ENCODE measurements around the gene FOXD1.

FOXD1 gene

DNA sequence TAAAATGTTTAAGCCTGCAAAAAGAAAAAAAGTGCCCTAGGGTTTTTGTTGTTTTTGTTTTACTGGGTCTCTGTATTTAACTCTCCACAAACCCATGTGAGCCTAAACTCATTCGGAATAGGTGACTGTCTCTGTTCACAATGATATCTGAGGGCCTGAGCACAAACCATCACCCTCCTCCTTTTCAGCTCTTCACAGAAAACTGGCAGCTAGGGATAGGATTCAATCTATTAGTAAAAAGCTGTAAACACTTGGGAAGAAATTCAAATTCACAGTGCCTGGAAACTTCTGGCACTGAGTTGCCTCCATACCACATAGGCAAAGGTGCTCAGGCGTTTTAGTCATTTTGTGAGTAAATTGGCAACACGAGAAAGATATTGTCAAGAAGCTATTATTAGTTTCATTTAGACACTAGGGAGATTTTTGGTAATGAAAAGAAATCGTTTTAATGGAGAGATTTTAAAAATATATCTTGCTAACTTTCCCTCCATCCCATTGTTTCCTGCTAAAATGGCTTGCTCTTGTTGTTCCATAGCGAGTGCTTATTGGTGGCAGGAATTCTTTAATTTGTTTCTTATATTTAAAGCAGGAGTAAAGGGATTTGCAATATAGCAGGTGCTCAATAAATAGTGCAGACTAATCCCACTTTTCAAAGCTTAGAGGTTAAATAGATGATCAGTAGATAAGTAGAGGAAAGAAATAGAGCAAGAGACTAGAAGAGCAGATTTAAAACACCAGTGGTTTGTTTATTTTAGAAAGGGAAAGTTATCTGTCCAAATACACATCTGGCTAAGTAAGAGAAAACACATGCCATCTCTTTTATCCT lies 9.7 kb downstream of the FOXD1 start:
- no peak for DNase-seq

DNA sequence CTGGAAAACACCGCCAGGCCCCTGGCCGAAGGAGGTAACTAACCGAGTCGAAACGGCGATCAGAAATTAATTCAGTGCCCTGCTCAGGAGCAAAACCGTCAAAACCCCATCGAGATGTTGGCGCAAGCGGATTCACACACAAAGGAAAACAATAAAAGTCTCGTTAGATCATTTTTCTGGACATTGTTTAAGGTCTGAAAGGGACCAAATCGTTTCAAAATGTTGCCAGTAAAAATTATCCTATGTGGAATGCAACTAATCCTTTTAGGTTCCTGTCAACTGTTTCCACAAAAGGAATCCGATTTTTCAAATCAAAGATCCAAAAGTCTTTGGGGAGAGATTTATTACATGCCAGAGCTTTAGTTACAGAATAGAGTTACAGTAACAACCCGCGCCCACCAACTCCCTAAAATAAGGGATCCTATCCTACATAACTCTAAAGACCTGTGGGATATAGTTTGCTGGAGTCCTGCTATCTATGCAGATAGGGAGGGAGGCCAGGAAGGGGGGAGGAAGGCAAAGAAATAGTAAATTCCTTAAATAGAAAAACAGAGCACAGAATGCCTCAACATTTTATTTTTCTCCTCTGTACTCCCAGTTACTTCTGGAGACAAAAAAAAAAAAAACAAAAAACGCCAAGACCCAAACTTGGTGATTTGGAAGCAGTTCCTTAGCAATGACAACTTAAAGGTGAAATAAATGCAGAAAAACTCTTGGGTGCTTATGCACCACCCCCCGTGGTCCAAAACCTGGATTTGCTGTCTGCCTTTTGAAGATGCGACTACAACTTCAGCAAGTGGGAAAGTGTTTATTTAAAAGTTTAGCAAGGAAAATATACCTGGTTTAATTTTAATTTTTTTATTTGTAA lies 10.6 kb downstream of the FOXD1 start:
- DNase-seq, result peak in 1 of 6 experiments; percentile 16

DNA sequence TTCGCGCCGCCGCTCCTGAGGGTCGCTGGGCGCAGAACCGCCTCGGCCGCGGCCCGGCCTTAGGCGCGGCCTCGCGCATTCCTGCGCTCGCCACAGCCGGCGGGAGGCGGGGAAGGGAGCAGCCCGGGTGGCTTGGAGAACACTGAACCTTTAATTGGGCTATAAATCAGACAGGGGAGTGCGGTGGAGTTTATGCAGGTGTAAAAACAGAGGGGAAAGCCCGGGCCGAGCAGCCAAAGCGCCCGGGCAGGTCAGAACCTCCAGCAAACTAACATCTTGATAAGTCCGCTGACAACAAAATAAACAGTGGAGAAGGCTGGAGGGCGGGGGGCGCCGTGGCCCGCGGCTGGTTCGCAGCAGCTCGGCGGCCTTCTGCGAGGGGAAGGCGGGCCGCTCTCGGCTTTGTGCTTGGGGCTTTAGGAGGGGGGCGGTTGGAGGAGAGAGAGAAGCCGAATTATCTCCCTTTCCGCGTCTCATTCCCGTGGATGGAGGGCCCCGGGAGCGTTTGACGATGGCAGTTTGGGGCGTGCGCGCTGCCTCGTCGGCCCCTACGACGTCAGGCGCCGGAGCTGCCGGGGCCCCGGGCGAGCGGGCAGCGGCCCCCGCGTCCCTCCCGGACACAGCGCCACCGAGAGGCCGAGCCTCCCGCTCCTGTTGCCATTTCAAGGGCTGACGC lies 11.3 kb downstream of the FOXD1 start:
- DNase-seq, result peak in 2 of 6 experiments; percentile 8 to 23

DNA sequence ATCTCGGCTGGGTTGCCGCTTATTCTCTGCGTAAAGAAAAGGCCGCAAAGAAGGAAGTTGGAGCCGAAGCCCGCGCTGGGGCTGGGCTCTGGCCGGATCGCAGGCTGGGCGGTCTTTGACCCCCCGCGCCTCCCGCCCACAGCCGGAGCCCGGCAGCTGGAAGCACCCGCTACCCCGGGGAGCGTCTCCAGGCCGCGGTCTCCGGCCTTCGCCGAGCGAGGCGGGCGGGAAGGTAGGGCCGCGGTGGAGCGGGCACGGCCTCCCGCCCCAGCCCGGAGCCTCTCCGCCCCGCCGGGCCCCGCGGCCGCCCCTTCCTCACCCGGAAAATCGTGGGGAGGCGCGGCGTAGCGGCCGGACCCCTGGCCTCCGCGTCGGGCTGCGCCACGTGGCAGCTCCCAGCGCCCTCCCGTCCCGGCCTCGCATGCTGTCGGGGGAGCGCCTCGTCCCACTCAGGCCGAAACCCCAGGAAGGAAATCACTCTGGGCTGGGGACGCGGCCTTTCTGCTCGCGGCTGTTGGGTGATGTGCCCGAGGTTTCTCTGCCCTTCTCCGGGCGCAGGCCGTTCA lies 12.0 kb downstream of the FOXD1 start:
- DNase-seq, result no peak

DNA sequence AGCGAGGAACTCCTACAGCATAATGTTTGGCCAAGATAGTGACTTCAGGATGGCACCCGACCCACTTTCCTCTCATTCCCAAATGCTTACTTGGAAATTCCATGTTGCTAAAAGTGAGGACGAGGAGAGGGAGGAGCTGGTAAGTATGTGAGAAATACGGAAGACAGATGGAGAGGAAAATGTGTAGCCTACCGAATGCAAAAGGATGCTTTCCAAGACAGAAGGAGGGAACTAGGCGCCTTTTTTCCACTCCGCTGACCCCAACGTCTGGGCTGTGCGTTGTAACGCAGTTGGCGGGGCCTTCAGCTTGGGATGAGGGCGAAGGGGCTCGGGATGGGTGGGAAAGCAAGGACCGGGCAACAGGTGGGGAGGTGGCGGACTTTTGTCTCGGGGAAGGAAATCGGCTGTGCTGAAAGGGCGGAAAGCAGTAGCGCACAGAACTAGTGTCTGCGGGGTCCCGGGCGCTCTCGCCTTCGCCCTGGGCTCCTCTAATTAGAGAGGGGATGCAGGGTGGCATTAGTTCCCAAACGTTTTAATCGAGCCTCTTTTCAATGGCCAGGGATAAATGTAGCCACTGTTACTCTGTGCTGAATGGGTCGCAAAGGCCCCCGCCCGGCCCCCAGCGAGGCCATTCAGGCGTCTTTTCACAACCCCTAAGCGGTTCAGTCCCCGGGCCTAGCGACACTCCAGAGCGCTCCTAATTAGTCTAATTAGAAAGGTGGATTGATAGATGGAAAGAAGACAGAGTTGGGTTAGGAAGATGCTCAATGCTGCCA lies 12.6 kb downstream of the FOXD1 start:
- DNase-seq, result peak in 1 of 6 experiments; percentile 6

DNA sequence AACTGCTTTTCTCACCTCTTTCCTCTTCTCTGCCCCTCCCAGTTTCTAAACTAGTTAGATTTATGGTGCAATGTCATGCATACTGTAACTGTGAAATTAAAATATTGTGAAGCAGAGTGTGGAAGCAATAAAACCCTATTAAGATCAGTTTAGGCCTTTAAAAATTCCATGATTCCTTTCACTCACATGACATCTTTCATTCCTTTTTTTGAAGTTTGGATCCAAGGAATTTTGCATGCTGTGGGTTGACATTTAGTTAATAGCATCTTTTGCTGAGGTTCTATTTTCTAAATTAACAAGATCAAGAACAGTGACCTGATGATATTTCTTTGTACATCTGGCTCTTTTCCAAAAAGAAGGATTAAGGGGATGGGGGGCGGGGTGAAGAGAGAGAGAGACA lies 13.7 kb downstream of the FOXD1 start:
- no peak for DNase-seq

DNA sequence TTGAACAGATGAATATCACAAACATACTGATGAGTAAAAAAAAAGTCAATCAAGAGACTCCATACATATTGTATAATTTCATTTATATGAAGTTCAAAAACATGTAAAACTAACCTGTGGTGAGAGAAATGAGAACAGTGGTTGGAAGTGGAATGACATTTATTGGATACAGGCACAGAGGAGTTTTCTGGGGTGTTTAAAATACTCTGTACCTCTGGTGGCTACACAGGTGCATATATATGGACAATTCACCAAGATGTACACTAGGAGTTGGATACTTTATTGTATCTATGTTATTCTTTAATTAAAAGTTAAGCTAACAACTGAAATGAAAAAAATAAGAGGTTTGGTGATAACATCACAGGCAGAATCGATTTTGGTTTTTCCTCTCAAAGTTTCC lies 14.1 kb downstream of the FOXD1 start:
- DNase-seq, result no peak

DNA sequence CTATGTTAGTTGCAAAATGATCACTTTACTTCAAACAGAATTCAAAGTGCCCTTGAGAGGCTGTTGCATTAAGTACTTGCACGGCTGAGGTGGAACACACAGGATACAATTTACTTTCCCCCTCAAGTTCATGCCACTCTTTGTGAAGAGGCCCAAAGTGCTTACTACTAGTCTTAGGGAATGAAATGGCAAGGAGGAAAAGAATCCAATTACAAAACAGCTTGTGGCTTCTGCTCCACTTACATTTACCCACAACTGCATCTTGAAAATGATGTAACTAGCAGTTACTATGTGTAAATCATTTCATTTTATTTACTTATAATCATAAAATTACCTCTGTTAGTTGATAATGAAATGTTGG lies 14.6 kb downstream of the FOXD1 start:
- no peak for DNase-seq

DNA sequence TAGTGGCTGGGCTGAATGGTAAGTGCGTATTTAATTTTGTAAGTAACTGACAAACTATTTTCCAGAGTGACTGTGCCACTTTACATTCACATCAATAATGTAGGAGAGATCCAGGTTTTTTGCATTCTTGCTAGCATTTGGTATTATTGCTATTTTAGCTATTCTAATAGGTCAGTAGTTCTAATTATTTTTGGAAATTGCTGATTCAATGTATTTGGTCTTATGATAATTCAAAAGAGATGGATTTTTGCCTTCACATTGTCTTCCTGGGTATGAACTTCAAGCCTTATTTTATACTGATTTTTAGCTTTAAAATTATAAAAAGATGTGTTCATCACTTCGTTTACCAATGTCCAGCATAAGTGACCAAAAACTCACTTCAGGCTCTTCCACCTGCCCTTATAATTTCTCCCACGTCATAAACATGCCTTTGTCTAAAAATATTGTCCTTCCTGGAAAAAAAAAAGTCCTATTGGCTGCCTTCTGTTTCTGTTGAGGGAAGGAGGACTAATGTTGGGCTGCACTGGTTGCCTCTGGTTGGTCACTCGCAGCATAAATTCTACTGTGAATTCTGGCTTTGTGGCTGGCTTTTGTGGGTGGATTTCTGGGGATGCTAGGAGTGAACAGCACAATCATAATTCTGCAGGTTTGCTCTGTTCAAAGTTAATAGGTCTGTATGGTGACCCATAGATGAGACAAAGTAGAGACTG lies 15.2 kb downstream of the FOXD1 start:
- DNase-seq, result no peak

DNA sequence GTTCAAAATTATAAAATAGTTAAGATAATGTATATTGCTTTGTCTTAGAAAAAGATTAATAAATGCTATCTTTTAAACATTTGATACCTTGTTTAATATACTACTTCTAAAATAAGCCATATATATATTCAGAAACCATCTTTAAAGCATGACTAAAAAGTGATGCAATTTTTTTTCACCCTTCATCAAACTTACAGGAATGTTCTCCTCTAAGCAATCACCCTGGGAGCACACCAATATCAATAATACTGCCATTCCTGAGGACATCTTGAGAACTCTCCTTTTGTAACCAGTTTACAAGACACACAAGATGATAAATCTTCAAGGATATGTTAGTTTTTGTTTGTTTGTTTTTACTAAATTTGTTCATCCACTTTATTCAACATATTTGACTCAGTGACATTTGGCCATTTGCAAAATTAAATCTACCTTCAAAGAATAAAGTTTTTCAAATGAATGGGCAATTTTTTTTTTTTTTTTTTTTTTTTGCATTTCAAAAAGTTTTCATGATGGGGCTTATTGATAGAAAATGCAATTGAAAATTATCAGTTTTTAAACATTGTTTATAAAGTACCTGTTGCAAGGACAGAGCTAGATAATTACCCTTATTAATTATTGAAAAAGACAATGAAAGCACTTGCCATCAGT lies 17.2 kb downstream of the FOXD1 start:
- no peak for DNase-seq

DNA sequence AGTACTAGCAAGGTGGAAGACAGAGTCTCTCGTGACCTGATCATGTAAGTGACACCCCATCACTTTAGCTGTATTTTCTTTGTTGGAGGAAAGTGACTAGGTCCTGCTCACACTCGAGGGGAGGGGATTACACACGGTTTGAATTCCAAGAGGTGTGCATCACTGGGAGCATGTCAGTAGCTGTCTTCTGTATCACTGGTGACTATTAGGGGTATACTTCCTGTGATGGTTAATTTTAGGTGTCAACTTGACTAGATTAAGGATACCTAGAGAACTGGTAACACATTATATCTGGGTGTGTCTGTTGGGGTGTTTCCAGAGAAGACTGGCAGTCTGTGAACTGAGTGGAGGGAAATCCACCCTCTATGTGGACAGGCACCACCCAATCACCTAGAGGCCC lies 22.5 kb downstream of the FOXD1 start:
- no peak for DNase-seq

DNA sequence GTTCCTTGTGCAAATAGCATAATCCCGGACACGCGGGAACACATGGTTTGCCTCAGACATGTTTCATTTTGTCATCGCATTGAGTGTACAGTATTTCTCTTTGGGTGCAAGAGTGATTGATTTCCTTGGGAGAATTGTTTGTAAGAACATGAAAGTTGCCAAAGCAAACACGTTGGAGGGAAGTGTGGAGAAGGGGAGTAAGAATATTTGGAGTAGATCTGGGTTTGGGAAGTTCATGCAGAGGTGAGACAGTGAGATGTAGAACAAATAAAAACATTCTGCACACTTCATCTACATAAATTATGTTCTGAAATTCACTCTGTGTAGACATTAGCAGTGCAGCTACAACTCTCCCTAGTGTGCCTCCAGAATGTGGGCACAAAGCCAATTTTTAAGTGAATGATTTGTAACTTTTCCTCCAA lies 24.0 kb downstream of the FOXD1 start:
- no peak for DNase-seq

DNA sequence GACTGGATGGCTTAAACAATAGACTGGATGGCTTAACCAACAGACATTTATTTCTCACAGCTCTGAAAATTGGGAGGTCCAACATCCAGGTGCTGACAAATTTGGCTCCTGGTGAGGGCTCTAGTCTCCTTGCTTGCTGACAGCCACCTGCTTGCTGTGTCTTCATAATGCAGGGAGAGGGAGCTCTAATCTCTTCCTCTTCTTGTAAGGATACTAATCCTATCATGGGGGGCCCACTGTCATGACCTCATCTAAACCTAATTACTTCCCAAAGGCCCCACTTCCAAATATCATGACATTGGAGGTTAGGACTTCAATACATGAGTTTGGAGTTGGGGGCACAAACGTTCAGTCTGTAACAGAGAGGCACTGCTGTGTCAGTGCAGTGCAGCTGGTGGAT lies 26.4 kb downstream of the FOXD1 start:
- no peak for DNase-seq

DNA sequence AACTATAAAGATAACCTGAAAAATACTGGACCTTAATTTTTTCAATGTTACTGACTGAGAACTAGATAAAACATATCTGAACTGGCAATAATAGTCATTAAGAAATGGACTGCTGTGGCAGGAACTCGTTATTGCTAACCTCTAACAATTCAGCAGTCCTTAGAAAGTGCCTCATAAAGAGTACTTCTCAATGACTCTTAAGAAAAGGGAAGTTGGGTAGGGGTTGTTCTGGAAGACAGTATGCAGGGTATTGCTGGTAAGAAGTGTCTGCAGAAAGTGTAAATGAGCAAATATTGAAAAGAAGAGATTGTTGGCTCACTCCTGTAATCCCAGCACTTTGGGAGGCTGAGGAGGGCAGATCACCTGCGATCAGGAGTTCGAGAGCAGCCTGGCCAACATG lies 27.9 kb downstream of the FOXD1 start:
- no peak for DNase-seq

DNA sequence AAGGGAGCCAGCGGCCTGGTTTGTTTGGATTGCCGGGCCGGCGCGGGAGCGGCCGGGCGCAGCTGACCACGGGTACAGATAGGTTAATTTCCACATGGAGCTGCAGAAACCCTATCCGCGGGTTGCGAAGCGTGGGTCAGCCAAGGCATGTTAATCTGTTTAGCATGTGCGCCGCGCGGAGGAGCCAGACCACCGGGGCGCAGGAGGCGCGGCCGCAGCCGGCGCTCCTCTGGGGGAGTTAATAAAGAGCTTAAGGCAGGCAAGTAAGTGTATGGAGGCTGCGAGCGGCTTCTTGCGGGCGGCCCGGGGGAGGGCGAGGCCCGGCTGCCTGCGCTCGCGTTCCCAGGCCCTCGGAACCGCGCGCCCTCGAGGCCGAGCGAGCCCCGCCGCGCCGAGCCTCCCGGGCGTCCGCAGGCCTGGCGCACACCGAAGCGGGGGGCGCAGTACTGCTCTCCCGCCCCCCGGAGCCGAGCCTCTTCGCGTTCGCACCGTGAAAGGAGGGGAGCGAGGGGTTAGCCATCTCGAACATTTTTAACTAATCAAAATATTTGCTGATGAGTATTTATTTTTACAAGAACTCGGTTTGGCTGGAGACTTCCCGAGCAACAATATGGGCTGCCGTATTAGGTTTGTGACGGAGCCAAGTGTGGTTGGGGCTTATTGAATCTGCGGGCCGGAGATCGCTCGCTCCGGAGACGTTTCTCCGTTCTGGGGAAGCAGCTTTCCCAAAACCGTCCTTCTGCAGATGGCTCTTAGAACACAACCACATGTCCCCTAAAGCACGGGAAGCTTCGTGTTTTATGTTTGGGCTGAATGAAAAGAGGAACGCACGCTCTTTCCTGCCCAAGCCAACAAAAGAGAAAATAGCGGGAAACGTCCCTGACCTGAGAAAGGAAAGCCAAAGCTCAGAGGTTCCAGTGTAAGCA lies 28.8 kb downstream of the FOXD1 start:
- no peak for DNase-seq

DNA sequence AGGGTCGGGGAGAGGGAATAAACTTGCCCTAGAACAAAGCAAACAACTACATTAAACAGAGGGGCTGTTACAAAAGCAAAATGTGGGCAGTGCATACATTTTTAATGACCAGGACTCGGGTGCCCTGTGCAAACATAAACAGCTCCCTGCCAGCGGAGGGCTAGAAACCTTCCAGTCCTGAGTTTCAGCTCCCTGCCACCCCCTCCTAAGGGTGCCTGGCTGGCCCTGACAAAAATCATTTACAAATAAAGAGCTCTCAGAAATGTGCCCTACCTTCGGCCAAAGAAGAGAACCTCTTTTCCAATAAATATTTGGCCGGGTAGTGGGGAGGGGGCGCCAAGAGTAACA lies 29.5 kb downstream of the FOXD1 start:
- no peak for DNase-seq

DNA sequence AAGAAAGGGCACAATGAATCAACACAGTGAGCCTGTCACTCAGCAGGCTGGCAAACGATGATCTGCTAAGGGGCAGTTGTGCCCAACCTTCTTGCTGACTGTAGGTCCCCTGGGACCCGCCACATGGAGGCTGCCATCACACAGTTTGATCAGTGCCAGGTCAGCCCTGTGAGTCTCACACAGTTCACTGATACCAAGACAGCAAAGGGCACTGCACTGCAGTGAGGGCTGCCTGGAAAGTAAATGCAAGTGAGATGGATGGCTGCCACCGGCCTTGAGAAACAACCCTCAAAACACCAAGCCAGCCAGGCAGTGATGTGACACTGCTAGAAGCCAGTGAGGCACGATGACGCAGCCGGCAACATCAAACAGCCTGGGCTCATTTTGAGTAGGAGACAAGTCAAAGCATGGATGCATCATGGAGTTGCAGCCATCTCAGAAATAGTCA lies 30.3 kb downstream of the FOXD1 start:
- DNase-seq, result no peak

DNA sequence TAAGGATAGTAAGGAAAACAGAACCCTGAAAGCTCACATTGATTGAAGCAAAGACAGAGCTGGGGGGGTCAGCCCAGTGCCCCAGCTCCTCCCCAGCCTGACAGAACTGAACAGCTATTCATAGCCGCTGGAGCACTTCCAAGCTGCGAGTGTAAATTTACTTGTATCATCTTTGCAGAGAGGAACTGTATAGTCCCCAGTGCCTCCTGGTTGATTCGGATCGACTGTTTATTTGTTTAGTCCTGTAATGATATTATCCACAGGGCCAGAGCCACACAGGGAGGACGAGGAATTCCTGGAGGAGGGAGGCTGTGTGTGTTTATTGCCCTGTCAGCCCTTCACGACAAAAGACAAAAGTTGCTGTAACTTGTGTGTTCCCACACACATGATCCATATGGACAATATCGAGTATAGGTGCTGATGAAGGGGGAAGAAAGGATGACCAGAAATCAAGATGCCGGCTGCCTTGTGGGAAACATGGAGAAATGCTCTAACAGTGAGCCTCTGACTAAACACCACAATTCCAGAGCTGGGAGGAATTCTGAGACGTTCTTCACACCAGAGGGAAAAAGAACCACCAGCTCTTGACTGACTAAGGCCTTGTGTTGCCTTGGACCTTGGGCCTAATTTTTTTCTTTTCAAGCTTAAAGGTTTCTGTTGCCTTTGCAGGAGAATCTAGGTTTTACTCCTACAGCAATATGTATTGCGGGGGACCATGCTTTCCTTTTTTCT lies 31.1 kb downstream of the FOXD1 start:
- no peak for DNase-seq

DNA sequence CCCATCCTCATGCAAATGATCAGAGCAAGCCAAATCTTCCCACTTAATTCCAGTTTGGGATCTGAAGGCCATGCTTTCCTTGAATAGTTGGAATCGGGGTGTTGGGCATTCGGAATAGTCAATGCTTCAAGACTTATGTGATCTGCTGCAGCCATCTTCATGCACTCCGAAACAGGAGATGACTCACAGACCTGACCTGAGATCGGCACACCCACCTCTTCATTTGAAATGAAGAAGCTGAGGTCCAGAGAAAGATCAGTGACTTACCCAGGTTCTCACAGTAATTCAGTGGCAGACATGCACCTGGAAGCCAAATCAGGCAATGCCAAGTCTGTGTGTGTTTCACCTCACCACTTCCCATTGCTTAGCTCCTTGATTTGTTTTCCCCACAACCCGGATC lies 33.0 kb downstream of the FOXD1 start:
- no peak for DNase-seq

Data from stimulated activated naive CD4-positive, alpha-beta T cell (primary cell).